ENCODE results near the gene SHC1.
A peak's percentile ranks its signal among the peaks of the same experiment; 100 is the strongest.

SHC1 gene

GRCh38 chr1:155003766-155004351 lies 33.3 kb upstream of the SHC1 start:
- TF ChIP-seq GATA1 (IDR thresholded peaks at IDR 0.05; ENCODE audit: low read depth, low read length) (no peak), POLR2A (IDR thresholded peaks at IDR 0.05; ENCODE audit: low read length) (no peak)
- peak; percentile 47 to 67 for DNase-seq

GRCh38 chr1:155003227-155003765 lies 32.7 kb upstream of the SHC1 start:
- TF ChIP-seq GATA1 (IDR thresholded peaks at IDR 0.05; ENCODE audit: low read depth, low read length) (no peak), POLR2A (IDR thresholded peaks at IDR 0.05; ENCODE audit: low read length) (peak; percentile 30)
- DNase-seq: peak; percentile 49 to 67

- TF ChIP-seq POLR2A (IDR thresholded peaks at IDR 0.05; ENCODE audit: low read length) (peak; percentile 37), GATA1 (IDR thresholded peaks at IDR 0.05; ENCODE audit: low read depth, low read length) (no peak)
- peak; percentile 67 to 75 for DNase-seq
These were observed 32.1 kb upstream of the SHC1 start, which contains the start of gene ZBTB7B for GRCh38 chr1:155002464-155003226. TSS of gene ZBTB7B (plus strand) at chr1:155002802. CDS start at chr1:155014661, 11,859 bp downstream.

- DNase-seq: peak; percentile 99
- no peak for TF ChIP-seq GATA1 (IDR thresholded peaks at IDR 0.05; ENCODE audit: low read depth, low read length)
- TF ChIP-seq POLR2A (IDR thresholded peaks at IDR 0.05; ENCODE audit: low read length): no peak
These were observed 31.3 kb upstream of the SHC1 start for GRCh38 chr1:155001675-155002463.

- no peak for TF ChIP-seq GATA1 (IDR thresholded peaks at IDR 0.05; ENCODE audit: low read depth, low read length)
- no peak for TF ChIP-seq POLR2A (IDR thresholded peaks at IDR 0.05; ENCODE audit: low read length)
- DNase-seq: no peak
These were observed 30.8 kb upstream of the SHC1 start for GRCh38 chr1:155001425-155001674.

- TF ChIP-seq GATA1 (IDR thresholded peaks at IDR 0.05; ENCODE audit: low read depth, low read length) (no peak), POLR2A (IDR thresholded peaks at IDR 0.05; ENCODE audit: low read length) (peak; percentile 68)
These were observed 30.3 kb upstream of the SHC1 start for GRCh38 chr1:155000726-155001424.

GRCh38 chr1:155000411-155000725 lies 29.8 kb upstream of the SHC1 start:
- TF ChIP-seq POLR2A (IDR thresholded peaks at IDR 0.05; ENCODE audit: low read length): no peak
- TF ChIP-seq GATA1 (IDR thresholded peaks at IDR 0.05; ENCODE audit: low read depth, low read length): no peak
- DNase-seq: no peak

More at GRCh38 chr1:155000726-155001424, 30.3 kb upstream of the SHC1 start:
- peak; percentile 89 to 91 for DNase-seq

GRCh38 chr1:154999571-155000410 lies 29.2 kb upstream of the SHC1 start:
- peak; percentile 65 to 73 for DNase-seq
- no peak for TF ChIP-seq POLR2A (IDR thresholded peaks at IDR 0.05; ENCODE audit: low read length)
- TF ChIP-seq GATA1 (IDR thresholded peaks at IDR 0.05; ENCODE audit: low read depth, low read length): no peak

- peak; percentile 82 to 86 for DNase-seq
These were observed 28.4 kb upstream of the SHC1 start for GRCh38 chr1:154998818-154999570.

GRCh38 chr1:154998201-154998780 lies 27.7 kb upstream of the SHC1 start:
- no peak for TF ChIP-seq GATA1 (IDR thresholded peaks at IDR 0.05; ENCODE audit: low read depth, low read length)
- TF ChIP-seq POLR2A (IDR thresholded peaks at IDR 0.05; ENCODE audit: low read length): no peak
- DNase-seq: no peak

More at GRCh38 chr1:154998818-154999570, 28.4 kb upstream of the SHC1 start:
- TF ChIP-seq GATA1 (IDR thresholded peaks at IDR 0.05; ENCODE audit: low read depth, low read length) (no peak), POLR2A (IDR thresholded peaks at IDR 0.05; ENCODE audit: low read length) (no peak)

- TF ChIP-seq GATA1 (IDR thresholded peaks at IDR 0.05; ENCODE audit: low read depth, low read length) (no peak), POLR2A (IDR thresholded peaks at IDR 0.05; ENCODE audit: low read length) (no peak)
- no peak for DNase-seq
These were observed 26.6 kb upstream of the SHC1 start for GRCh38 chr1:154996966-154997701.

GRCh38 chr1:154995301-154995983 lies 24.9 kb upstream of the SHC1 start:
- peak; percentile 73 to 85 for DNase-seq

All from erythroblast (primary cell).